ENCODE data around the gene RALB. TPM values are rescaled to one million over a fixed set of nuclear protein-coding genes. Genes with fewer than 3 reads are reported as not detected.

RALB gene
- total RNA-seq, 1 experiment from 2014 or later = 88.6 TPM

DNA sequence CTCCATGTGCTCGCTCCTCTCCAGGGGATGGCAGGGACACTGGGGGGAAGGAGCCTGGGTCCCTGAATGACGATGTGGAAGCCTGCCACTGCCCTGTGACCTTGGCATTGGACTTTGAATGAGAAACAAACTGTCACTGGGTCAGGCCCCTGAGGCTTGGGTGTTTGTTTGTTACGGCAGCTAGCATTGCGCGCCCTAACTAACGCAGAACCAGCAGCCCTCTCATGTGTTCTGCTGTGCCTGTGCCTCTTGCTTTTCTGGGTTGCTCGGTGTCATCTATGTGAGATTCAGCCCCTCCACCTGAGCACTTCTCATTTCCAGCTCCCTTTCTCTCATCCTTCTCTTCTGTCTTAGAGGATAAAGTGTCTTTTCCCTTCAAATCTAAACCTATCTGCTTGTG is 69.7 kb downstream of the RALB start:
- DNase-seq = no peak
- H3K27me3 ChIP-seq = no peaks in the 10 kb centered on the region
- no peaks in the 10 kb centered on the region for H3K36me3 ChIP-seq
- no peaks in the 10 kb centered on the region for H3K9me3 ChIP-seq
- H3K4me3 ChIP-seq = no peak overlapping the region

DNA sequence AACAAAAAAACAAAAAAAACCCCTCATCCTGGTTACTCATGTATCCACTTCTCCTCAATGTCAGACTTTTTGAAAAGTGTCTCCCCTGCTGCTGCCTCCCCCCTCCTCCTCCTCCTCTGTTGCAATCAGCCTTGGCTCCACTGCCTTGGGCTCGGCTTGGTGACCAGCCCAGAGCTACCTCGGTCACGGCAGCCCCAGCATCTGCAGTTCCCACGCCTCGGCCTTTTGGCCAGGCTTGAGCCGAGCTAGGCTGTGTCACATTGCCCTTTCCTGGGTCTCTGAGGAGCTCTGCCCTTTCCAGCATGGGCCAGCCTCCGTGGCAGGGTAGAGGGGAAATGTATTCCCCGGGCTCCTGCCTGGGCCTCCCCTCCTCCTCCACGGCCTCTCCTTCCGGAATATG is 70.6 kb downstream of the RALB start:
- Histone ChIP-seq H3K4me3 (no peak overlapping the region), H3K27me3 (no peaks in the 10 kb centered on the region), H3K9me3 (no peaks in the 10 kb centered on the region), H3K36me3 (no peaks in the 10 kb centered on the region)
- peak; percentile 43 for DNase-seq

DNA sequence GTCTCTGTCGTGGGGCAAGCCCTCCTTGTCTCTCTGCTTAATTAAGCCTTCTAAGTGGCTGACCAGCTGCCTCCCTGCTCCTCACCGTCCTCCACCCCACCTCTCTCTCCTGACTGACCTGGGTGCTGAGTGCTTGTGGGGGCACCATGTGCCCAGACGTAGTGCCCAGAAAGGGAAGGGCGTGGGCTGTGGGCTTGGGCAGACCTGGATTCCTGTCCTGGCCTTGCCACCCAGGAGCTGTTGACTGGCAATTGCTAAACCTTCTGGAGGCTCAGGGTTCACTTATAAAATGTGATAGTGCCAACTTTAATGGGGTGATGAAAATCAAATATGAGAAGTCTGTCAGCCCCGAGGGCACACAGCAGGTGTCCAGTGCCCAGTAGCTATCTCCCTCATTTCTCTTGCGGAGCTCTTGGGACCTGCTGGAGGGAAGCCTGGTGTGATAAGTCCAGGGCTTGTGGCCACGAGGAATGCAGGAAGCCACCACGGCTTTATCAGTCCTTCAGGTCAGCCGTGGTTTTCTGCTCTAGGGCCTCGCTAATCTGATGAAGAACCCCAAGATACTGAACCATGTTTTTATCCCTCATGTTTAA is 71.3 kb downstream of the RALB start:
- H3K27me3 ChIP-seq = no peaks in the 10 kb centered on the region
- no peaks in the 10 kb centered on the region for H3K36me3 ChIP-seq
- no peak overlapping the region for H3K4me3 ChIP-seq
- DNase-seq = no peak
- H3K9me3 ChIP-seq = no peaks in the 10 kb centered on the region

DNA sequence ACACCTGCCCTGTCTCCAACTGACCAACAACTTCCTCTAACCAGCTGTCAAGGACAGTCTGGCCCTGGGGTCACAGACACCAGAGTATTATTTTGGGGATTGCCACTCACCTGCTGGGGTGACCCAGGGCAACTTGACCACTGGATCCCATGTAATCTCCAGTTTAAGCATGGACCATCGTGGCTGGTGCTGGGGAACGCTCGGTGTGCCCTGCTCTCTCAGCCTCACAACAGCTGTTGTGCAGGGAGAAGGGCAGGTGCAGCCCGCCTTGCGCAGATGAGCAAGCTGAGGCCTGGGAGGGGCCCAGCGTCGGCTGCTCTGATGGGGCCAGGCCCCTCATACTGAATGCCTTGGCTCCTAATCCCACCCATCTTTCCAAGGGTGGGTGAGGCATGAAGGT is 72.3 kb downstream of the RALB start:
- no peaks in the 10 kb centered on the region for H3K36me3 ChIP-seq
- no peaks in the 10 kb centered on the region for H3K9me3 ChIP-seq
- DNase-seq = no peak
- H3K4me3 ChIP-seq = no peak overlapping the region
- H3K27me3 ChIP-seq = no peaks in the 10 kb centered on the region

DNA sequence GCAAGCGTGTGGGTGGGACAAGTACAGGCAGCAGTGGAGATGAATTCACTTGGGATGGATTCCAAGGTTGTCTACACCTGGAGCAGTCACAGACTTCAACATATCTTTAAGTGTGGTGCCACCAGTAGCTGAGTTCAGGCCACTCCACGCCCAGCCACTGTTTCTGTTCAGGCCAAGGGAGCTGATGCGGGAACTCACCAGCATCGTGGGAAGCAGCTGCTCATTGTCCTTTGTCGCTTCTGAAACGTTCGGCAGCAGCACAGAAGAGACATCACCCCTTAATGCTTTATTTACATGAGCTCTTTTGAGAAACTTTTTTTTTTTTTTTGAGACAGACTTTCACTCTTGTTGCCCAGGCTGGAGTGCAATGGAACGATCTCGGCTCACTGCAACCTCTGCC is 73.4 kb downstream of the RALB start:
- no peak for DNase-seq
- H3K36me3 ChIP-seq = no peaks in the 10 kb centered on the region
- no peak overlapping the region for H3K4me3 ChIP-seq
- H3K27me3 ChIP-seq = no peaks in the 10 kb centered on the region
- no peaks in the 10 kb centered on the region for H3K9me3 ChIP-seq

DNA sequence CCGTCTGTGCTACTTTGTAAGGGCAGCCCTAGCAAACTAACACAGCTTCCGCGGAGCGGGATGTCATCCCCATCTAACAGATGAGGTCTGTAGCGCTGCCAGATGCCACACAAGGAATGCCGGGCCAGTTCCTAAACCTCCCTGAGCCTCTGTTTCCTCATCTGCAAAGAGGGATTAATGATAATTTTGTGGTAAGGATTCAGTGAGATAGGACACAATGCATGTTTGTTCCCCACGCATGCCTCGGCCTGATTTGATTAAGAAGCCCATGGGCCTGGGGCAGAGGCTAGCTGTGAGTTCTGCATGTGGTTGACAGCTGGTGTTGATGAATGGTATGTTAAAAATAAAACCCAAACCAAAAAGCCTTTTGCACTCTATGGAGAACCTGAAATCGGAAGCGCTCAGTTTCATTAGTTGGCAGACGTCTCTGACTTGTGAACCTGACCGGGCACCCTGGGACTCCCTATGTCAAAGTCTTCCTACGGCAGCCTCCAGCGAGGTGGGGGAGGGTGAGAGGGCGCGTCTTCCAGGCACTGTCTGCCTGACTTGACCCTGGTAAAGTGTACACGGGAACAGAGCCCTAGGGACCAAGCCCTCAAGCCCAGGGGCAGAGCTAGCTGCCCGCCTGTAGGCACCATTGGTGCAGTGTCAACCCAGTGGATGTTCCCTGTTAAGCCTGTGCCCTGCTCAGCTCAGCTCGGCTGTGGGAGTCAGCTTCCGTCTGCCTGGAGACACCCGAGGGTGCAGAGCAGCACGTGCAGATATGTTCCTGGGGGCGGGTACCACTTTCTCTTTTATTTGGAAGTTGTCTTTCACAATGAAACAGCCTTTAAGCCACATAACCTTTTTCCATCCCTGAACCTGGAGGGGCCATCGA is 78.5 kb downstream of the RALB start:
- H3K4me3 ChIP-seq = no peak overlapping the region
- DNase-seq = no peak
- no peaks in the 10 kb centered on the region for H3K27me3 ChIP-seq

DNA sequence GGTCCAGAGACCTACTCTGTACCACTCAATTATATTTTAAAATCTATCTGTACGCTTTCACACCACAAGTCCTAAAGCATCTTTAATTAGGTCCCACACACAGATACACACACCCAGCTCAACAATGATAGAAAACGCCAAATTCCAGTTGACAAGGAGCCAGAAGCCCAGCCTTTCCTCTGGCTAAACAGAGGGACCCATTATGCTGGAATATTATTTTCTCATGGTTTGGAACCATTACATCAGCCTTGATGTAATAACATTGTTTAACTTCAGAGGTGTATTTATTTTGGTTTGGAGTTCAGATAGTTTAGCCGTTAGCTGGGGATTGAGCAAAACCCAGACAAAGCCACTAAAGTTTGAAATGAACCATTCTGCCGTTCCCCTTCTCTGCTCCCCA is 79.3 kb downstream of the RALB start:
- Histone ChIP-seq H3K36me3 (no peaks in the 10 kb centered on the region), H3K27me3 (no peaks in the 10 kb centered on the region), H3K4me3 (no peak overlapping the region), H3K9me3 (no peaks in the 10 kb centered on the region)
- no peak for DNase-seq

More for the DNA sequence above, 78.5 kb downstream of the RALB start:
- H3K9me3 ChIP-seq = no peaks in the 10 kb centered on the region
- no peaks in the 10 kb centered on the region for H3K36me3 ChIP-seq

DNA sequence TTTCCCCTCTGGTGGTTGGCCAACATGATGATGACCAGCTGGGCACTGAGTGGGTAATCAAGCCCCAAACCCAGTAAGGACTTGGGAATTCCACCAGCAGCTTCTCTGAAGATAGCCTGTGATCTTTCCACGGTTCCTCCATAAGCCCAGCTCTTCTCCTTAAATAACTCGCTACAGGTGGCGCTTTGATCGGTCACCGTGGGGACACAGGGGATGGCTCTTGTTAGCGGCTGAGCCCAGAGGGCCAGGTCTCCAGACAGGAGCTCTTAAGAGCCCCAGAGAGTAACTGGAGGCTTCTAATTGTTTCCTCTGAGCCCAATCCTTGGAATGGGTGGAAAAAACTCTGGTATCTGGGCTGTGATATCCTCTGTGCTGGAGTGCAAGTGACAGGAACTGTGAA is 79.7 kb downstream of the RALB start:
- H3K4me3 ChIP-seq = no peak overlapping the region
- H3K36me3 ChIP-seq = no peaks in the 10 kb centered on the region
- H3K9me3 ChIP-seq = no peaks in the 10 kb centered on the region
- no peak for DNase-seq
- H3K27me3 ChIP-seq = no peaks in the 10 kb centered on the region

DNA sequence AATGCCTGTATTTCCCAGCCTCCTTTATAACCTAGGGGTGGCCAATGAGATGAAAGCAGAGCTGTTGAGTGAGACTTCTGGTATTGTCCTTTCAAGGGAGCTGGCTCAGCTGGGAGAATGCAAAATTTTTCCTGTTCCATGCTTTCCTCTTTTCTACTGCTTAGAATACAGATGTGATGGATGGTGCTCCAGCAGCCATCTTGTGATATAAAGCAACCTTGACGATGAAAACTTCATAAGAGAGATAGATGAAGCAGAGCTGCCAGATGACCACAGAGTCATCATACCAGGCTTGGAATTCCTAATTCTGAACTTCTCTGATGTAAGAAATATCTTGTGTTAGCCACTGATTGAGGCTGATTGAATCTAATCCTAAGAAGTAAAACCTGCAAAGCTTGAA is 81.4 kb downstream of the RALB start:
- no peak overlapping the region for H3K4me3 ChIP-seq
- no peak for DNase-seq
- H3K27me3 ChIP-seq = no peaks in the 10 kb centered on the region
- no peaks in the 10 kb centered on the region for H3K36me3 ChIP-seq
- H3K9me3 ChIP-seq = no peaks in the 10 kb centered on the region

DNA sequence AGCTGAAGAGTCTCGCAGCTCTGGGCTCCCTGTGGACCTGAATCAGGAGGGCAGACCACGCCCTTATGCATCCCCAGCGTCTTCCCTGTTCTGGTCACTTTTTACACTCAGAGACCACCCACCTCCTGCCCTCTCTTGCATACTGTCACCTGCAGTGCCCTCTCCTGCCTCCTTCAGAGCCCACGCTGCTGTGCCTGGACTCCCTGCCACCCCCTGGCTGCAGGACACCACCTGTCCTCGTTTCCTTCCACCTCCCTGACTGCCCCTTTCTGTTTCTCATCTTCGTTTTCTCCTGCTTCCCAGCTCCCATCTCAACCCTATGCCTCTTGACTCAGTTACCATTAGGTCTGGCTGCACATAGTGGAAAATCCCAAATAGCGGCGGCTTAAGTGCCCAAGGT is 84.1 kb downstream of the RALB start:
- Histone ChIP-seq H3K4me3 (no peak overlapping the region), H3K9me3 (no peaks in the 10 kb centered on the region), H3K36me3 (no peaks in the 10 kb centered on the region), H3K27me3 (no peaks in the 10 kb centered on the region)
- DNase-seq = no peak

DNA sequence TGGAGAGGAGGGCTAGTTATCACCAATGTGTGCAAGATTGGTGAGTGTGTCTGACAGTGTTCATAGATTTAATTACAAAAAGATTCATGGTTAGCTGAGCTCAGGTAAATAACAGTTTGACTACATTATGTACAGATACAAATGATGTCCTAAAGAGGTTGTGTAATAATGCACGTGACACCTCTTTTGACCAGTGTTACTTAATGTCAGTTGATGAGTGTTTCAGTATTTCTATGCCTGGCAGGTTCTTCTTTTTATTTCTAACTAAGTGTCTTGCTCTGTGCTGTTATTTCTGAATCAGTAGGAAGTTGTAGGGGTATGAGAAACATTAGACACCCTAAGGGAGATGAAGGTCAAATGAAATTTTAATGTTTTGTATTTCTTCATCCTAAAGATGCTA is 85.4 kb downstream of the RALB start:
- Histone ChIP-seq H3K27me3 (no peaks in the 10 kb centered on the region), H3K36me3 (no peaks in the 10 kb centered on the region), H3K9me3 (no peaks in the 10 kb centered on the region), H3K4me3 (no peak overlapping the region)
- DNase-seq = no peak

DNA sequence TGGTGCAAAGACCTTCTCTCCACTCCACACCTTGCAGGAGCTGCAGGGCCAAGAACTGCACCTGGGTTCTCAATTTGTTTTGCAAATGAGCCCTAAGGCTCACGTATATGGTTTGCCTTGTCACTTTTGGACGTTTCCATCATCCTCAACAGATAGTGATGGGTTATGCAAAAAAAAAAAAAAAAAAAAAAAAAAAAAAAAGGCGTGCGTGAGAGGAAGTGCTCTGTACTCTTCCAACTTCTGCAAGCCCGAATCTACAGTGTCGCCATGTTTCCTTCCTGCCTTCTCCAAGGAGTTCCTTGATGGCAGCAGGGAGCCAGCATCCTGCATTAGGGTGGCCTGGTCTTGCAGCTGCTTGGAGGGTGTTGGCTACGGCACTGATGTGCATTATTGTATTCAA is 89.3 kb downstream of the RALB start:
- Histone ChIP-seq H3K9me3 (no peaks in the 10 kb centered on the region), H3K36me3 (no peaks in the 10 kb centered on the region), H3K27me3 (peaks cover 6% of the 10 kb centered on the region; the same call in 1 of the 2 replicates), H3K4me3 (no peak overlapping the region)
- DNase-seq = no peak

DNA sequence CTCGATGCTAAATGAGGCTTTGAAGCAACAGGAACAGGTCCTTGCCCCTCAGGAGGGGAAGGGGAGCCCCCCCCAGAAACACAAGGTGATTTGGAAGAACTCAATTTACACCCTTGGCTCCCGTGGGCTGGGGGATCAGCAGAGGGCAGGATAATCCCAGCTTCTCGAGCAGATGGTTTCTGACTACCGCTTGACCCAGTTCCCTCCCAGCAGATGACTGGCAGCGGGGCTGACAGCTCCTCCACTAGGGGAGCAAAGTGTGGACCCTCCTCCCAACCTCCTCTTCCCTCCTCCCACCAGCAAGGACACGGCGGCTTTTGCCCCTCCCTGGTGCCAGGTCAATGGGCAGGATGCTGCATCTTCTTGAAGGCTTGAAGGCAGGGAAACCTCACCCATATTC is 89.8 kb downstream of the RALB start:
- Histone ChIP-seq H3K27me3 (peaks cover 6% of the 10 kb centered on the region; the same call in 1 of the 2 replicates), H3K36me3 (no peaks in the 10 kb centered on the region), H3K9me3 (no peaks in the 10 kb centered on the region), H3K4me3 (no peak overlapping the region)
- DNase-seq = no peak

DNA sequence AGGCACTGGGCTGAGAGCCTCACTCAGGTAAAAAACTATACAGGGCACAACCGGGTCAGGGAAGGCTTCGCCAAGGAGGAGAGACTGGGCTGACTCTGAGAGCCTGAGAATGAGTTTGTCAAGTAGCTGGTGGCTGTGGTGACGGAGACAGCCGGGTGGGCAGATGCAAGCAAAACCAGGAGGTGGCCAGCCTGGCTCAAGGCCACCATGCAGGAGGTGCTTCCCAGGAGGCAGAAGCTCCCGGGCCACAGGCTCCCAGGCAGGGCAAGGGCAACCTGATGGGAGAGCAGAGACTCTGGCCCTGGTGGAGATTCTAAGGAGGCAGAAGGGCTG is 90.4 kb downstream of the RALB start:
- peaks cover 6% of the 10 kb centered on the region; the same call in 1 of the 2 replicates for H3K27me3 ChIP-seq
- no peaks in the 10 kb centered on the region for H3K9me3 ChIP-seq
- no peak overlapping the region for H3K4me3 ChIP-seq
- H3K36me3 ChIP-seq = no peaks in the 10 kb centered on the region
- no peak for DNase-seq

DNA sequence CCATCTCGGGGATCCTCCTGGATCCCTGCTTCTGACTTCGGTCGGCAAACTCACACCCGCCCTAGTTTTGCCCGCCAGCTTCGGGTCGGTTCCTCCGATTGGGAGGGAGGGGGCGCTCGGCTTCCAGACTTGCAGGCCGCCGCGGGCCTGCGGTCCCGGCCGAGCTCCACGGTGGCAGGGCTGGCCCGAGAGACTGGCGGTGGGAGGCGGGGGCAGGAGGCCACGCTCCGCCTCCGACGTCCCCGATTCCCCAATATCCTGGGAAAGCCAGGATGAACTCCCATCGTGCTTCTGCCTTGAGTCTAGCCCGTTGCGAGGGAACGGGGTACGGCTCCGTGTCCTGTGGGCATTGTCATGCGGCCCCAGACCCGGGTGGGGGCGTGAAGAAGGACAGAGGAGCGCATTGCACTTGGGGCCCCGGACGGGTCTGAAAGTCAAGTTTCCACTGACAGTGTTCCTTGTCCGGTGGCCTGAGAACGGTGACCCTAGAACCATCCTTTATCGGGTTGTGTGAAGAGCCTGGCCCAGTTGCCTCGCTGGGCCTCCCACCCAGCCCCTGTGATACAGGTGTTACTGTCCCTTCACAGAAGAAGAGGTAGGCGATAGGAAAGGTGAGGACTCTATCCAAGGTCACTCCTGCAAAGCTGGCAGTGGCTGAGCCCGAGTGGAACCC is 90.9 kb downstream of the RALB start:
- no peak overlapping the region for H3K4me3 ChIP-seq
- peaks cover 6% of the 10 kb centered on the region; the same call in 1 of the 2 replicates for H3K27me3 ChIP-seq
- H3K36me3 ChIP-seq = no peaks in the 10 kb centered on the region
- peak; percentile 74 for DNase-seq
- H3K9me3 ChIP-seq = no peaks in the 10 kb centered on the region

Data from MG63 (cell line).